Measurements from ENCODE around the gene KLHL30.

Gene KLHL30

GRCh38 chr2:238160206-238161129 lies 22.0 kb downstream of the KLHL30 start:
- peak; percentile 21; the same call in 2 of the 3 replicates for ATAC-seq
- TF ChIP-seq PPARA (CRISPR knock-in tag; IDR thresholded peaks at IDR 0.05; ENCODE audit: borderline replicate concordance): no peak

GRCh38 chr2:238161291-238162051 lies 23.0 kb downstream of the KLHL30 start:
- TF ChIP-seq ARNTL (CRISPR knock-in tag; IDR thresholded peaks at IDR 0.05; ENCODE audit: borderline replicate concordance, low read depth): no peak
- no peak for TF ChIP-seq ZFP3 (CRISPR knock-in tag; IDR thresholded peaks at IDR 0.05)
- TF ChIP-seq ZFP30 (CRISPR knock-in tag; IDR thresholded peaks at IDR 0.05): no peak
- no peak for TF ChIP-seq CSDC2 (CRISPR knock-in tag; IDR thresholded peaks at IDR 0.05)
- TF ChIP-seq ZC3H10 (CRISPR knock-in tag; IDR thresholded peaks at IDR 0.05): no peak
- TF ChIP-seq ZNF8 (CRISPR knock-in tag; IDR thresholded peaks at IDR 0.05): no peak
- TF ChIP-seq TOX (CRISPR knock-in tag; IDR thresholded peaks at IDR 0.05; ENCODE audit: borderline replicate concordance): no peak
- no peak for TF ChIP-seq PATZ1 (CRISPR knock-in tag; IDR thresholded peaks at IDR 0.05; ENCODE audit: borderline replicate concordance)
- TF ChIP-seq CSRNP3 (CRISPR knock-in tag; IDR thresholded peaks at IDR 0.05): no peak
- TF ChIP-seq BACH2 (CRISPR knock-in tag; IDR thresholded peaks at IDR 0.05; ENCODE audit: borderline replicate concordance): no peak
- TF ChIP-seq RARB (CRISPR knock-in tag; IDR thresholded peaks at IDR 0.05): no peak
- no peak for TF ChIP-seq TCF4 (CRISPR knock-in tag; IDR thresholded peaks at IDR 0.05; ENCODE audit: borderline replicate concordance)
- no peak for TF ChIP-seq SNAI2 (CRISPR knock-in tag; IDR thresholded peaks at IDR 0.05)
- TF ChIP-seq ESRRG (CRISPR knock-in tag; IDR thresholded peaks at IDR 0.05): no peak
- ATAC-seq: no peak

- no peak for TF ChIP-seq ISL1 (CRISPR knock-in tag; IDR thresholded peaks at IDR 0.05)
- no peak for TF ChIP-seq ESRRG (CRISPR knock-in tag; IDR thresholded peaks at IDR 0.05)
- no peak for TF ChIP-seq SNAI2 (CRISPR knock-in tag; IDR thresholded peaks at IDR 0.05)
- TF ChIP-seq ZC3H10 (CRISPR knock-in tag; IDR thresholded peaks at IDR 0.05): no peak
- TF ChIP-seq ARNTL (CRISPR knock-in tag; IDR thresholded peaks at IDR 0.05; ENCODE audit: borderline replicate concordance, low read depth): no peak
- TF ChIP-seq ZFP3 (CRISPR knock-in tag; IDR thresholded peaks at IDR 0.05): no peak
- TF ChIP-seq CSDC2 (CRISPR knock-in tag; IDR thresholded peaks at IDR 0.05): no peak
- no peak for TF ChIP-seq OSR1 (CRISPR knock-in tag; IDR thresholded peaks at IDR 0.05)
- no peak for TF ChIP-seq TSHZ2 (CRISPR knock-in tag; IDR thresholded peaks at IDR 0.05)
- no peak for TF ChIP-seq ZNF70 (CRISPR knock-in tag; IDR thresholded peaks at IDR 0.05)
- no peak for ATAC-seq
These were observed 23.9 kb downstream of the KLHL30 start for GRCh38 chr2:238162251-238162845.

GRCh38 chr2:238162846-238163441 lies 24.5 kb downstream of the KLHL30 start:
- TF ChIP-seq CSRNP3 (CRISPR knock-in tag; IDR thresholded peaks at IDR 0.05): no peak
- no peak for TF ChIP-seq ZC3H10 (CRISPR knock-in tag; IDR thresholded peaks at IDR 0.05)
- no peak for TF ChIP-seq ISL1 (CRISPR knock-in tag; IDR thresholded peaks at IDR 0.05)
- no peak for TF ChIP-seq BACH2 (CRISPR knock-in tag; IDR thresholded peaks at IDR 0.05; ENCODE audit: borderline replicate concordance)
- TF ChIP-seq GLIS3 (CRISPR knock-in tag; IDR thresholded peaks at IDR 0.05): no peak
- TF ChIP-seq ZFP30 (CRISPR knock-in tag; IDR thresholded peaks at IDR 0.05): no peak
- ATAC-seq: no peak

Measured in SK-N-SH treated with all-trans-retinoic acid at 6 μM for 48 hours (cell line).